NOMO-1 treated with dmso at 0.1 percent for 144 hours (cell line): ENCODE results near the gene RPS6KA2.

Experiments used
- DNase-seq: peaks from one replicate; lab custom pipeline; 2025; ENCODE audit not compliant: unreplicated experiment; lab: John Stamatoyannopoulos, UW

The RPS6KA2 gene

DNA sequence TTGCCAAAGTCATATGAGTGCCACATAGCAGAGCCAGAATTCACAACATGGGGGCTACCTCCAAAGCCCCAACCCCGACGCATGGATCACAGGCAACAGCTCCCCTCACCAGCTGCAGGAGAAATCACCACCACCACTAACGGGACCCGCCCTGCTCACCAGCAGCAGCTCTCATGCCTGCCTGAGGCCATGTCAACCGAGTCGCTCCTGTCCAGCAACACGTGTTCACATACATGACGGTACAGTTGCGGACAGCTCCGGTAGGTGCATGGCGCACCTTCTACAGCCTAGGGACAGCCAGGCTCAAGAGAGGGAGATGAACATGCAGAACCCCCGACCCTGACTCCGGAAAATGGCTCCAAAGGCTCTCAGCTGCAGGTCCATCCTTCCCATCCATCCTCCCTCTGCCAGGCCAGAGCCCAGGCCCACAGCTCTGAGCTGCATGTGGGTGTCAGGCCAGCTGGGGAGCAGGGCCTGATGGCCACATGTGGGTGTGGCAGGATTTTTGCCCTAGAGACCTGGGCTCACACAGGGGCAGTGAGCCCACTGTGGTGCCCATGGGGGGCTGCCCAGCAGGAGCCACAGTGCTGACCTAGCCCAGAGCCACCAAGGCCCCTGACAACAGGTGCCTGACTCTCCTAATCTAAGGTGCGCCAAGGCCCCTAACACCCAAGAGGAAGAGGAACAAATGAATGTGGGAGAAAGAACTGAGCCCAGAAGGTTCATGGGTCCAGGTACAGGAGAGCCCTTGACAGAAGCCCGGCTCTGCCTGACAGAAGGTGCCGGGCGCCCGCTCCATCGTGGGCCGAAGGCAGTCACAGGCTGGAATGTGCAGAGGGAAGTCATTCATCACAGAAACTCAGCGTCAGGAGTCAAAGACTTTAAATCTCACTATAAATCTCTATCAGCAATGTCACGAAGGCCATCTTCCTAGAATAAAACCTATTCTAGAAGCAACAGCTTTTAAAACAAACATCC, 10.5 kb downstream of the RPS6KA2 start:
- no peak for DNase-seq

DNA sequence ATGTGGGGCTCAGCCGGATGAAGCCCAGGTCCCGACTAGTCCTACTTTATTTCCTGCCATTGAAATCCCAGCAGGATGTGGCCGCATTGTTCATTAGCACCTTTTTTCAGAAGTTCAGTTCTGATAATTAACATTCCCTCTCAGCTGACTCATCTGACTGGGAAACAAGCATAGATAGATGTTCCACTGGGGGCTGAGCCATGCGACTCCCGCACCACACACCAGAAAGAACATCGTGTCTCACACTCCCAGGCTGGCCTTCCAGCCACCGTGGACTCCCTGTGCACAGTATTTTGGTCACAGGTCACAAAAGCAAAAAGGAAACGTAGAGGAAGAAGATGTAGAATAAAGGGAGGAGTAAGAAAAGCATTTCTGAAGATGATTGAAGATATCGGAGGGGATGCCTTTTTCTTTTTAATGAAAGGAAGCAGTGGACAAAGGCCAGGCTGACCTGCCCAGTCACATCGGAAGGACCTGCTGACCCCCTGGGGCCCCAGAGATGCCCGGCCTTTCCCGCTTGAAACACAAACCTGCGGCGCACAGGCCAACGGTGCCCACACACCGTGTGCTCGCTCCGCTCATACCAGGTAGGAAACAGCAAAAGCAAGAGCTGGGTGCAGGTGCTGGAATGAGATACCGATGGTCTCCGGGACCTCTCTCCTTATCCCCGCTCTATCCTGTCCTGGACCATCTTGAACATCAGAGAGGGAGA, 11.8 kb downstream of the RPS6KA2 start:
- DNase-seq, result no peak

DNA sequence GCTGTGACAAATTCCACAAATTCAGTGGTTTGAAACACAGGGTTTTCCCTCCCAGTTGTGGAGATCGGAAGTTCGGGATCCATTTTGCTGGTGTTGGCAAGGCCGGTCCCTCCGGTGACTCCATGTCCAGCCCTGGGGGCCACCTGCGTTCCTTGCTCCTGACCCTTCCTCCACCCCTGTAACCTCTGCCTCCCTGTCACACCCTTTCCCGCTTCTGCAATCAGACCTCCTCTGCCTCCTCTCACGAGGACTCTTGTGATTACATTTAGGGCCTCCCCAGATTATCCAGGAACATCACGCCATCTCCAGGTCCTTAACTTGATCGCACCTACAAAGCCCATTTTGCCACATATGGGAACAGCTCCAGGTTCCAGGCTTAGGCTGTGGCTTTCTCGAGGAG, 12.5 kb downstream of the RPS6KA2 start:
- DNase-seq, result no peak

DNA sequence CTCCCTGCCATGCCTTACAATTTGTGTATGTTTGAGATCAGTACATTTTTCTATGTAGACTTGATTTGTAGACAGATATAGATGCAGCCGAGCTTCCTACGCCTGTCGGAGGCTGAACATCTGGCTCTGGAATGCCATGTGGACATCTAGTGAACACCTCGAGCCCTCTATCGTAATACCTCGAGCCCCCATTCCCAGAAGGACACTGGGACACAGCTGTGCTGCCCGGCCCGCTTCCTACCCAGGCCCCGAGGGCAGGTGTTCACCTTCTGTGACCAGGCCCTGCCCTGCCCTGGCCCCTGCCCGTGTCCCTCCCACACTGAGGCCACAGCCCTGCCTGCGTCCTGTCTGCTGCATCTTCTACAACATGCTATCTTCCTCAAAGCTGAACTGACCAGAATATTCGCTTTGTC, 12.9 kb downstream of the RPS6KA2 start:
- DNase-seq, result no peak

DNA sequence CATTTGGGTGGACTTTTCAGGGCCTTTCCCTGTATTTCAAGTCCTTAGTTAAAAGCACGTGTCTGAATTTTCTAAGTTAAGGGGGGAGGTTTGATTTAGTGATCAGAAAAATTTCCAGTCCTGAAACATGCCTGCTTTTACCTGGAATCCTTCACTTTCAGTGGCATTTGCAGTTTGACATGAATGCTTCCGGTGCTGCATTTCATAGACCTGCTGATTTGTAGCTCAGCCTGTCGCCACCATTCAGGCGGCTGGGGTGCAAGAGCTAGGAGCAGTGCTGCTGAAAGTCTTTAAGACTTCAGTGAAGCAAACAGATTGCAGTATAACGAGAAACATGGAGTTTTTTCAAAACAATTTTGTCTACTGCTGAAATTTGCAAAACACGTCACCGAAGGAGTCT, 14.0 kb downstream of the RPS6KA2 start:
- no peak for DNase-seq

- DNase-seq, result no peak
Observed at GRCh38 chr6:166612471-166612881, 14.6 kb downstream of the RPS6KA2 start.

DNA sequence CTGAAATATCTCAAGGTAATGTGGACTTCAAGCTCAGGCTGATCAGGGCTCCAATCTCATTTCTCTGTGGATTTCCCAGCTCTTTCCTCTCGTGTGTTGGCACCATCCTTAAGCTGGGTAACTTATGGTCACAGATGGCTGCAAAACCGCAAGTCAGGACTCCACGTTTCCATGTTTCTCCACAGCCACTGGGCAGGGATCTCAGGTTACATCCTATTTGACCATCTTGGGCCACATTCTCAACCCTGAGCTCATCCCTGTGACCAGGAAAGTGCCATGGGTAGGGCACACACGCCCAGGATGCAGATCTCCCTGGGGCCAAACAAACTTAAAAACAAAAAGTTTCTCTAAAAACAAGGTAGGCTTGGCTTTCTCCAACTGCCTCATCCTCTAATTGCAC, 15.4 kb downstream of the RPS6KA2 start:
- DNase-seq, result no peak

DNA sequence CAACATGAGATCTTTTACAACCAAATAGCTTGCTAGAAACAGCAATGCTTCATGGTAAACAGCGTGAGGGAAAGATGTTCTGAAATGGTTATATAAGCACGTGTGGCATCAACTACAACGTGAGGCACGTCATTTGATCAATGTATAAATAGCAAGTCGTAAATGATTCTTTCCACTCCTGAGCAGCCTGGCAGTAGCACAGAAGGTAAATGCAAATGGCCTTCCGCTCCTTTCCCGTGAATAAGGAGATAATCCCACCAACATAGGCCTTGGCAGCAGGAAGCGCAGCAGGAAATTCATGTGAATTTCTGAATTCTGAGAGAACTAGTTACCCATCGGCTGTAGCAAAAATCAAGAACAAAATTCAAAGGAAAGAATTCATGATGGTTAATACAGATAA, 17.0 kb downstream of the RPS6KA2 start:
- no peak for DNase-seq

DNA sequence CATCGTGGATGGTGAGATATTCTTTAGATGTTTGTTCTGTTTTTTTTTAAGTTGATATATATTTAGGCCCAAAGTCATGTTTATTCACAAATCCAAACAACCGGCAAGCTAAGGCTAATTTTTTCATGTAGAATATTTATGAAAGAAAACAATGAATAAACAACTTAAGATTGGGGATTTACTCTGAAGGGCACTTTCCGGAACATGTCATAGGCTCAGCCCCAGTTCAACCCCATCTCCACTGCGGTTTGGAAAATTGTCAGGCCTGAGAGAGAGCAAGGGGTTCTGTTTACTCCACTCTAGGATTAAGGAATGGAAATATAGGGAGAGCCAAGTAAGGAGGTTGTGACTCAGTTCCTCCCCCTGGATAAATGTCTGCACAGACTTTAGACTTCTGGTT, 18.3 kb downstream of the RPS6KA2 start:
- DNase-seq, result no peak

DNA sequence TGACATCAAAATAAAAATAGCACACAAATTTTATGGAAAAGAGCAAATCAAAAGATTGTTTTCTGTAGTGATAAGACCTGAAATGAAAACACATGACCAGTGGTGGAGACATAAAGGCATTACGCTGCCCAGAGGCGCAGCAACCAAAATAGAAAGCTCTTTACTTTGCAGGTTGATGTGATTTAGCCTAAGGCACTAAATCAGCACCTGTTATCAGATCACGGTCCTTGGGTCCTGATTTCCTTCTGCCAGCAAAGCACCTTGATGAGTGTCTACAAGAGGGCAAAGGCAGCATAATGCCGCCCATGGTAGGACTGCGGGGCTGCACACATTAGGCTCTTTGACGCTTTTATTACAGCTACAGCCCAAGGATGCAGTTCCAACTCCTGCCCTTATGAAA, 21.3 kb downstream of the RPS6KA2 start:
- no peak for DNase-seq

GRCh38 chr6:166604911-166605310, 22.1 kb downstream of the RPS6KA2 start:
- DNase-seq, result no peak

- no peak for DNase-seq
Observed at GRCh38 chr6:166604328-166604727, 22.7 kb downstream of the RPS6KA2 start.

DNA sequence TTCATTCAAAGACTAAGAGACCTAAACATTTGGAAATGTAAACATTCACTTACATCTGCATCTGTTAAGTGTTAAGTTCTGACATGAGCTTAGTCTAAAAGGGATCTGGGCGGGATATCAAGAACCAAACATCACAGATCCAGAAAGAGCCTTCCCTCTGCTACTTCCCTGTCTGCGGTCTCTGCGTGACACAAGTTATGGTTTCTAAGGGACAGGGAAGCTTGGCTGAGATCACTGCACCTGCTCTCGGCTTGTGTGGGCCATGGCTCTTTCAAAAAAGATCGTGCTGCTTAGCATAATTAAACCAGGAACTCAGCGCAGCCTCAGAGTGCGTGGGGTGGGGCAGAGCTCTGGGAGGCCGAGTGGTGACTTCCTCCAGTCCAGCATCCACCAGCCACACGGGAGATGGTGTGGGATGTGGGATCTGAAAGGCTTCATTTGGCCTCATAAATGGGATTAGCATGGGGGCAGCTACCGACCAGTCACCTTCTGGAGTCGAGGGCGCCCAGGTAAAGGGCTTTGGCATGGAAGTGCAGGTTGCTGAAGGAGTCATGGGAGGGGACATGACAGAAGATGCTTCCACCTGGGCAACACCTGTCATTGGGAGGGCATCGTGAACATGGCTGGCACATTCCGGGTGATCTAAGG, 23.9 kb downstream of the RPS6KA2 start:
- DNase-seq, result no peak

DNA sequence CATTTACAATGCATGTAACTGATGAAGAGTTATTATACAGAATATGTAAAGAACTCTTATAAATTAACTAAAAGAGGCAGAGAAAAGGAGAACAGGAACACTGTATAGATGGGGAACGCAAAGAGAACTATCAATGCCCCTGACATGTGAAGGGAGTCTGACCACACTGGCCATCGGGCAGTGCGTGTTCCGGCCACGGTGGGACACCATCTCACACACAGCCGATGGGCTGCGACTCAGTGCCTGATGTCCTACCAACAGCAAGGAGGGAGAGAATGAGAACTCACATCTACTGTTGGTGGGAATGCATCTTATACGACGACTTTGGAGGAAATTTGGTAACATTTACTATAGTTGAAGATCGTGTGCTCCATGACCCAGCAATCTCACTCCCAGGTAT, 25.1 kb downstream of the RPS6KA2 start:
- no peak for DNase-seq

- no peak for DNase-seq
Observed at GRCh38 chr6:166600931-166601330, 26.1 kb downstream of the RPS6KA2 start.

DNA sequence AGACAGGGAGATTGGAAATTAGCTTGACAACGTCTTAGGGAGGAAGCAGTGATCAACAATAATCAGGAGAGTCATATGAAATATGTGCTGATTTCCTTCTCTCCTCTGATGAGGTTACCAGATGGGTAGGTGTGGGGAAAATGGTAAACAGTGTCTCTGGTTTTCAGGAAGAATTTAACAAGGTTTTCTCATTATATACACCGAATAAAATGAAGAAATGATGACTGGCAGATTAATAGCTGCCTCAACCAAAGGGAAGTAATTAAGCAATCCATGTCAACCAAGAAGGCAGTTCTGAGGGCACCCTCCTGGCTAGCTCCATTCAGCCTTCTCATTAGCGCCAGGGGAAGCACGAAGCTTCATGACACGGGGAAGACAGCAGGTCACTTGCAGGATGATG, 27.8 kb downstream of the RPS6KA2 start:
- peak; percentile 63 for DNase-seq

DNA sequence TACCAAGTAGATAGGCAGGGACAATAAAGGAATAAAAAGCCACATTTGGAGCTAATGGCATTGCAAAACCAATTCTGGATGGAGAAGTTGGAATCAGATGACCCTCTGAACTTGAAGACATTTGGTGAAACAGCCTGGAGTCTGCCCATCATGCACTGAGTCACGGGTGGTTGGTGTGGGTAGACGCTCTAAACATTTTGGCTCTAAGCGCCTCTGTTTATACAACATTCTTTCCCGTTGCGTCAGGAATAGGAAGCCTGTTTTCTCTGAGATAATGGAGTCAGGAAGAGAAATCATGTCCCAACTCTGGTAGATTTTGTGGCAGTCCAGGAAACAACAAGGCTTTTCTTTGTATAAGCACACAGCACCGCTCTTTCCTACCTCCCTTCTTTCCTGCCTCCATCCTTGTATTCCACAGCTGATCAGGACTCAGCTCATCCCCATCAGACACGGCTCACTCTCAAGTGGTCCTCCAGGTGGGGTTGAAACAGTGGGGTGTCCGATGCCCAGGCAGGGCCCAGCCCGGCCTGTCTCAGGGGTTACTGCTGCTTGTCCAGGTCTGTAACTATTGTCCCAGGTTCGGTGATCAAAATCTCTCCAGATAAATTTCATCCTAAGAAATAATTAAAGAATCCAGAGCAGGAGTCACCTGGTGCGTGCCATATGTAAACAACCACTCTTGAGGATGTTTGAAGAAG, 28.5 kb downstream of the RPS6KA2 start:
- DNase-seq, result no peak

- DNase-seq, result no peak
Observed at GRCh38 chr6:166597711-166598440, 29.2 kb downstream of the RPS6KA2 start.

GRCh38 chr6:166596776-166597507, 30.1 kb downstream of the RPS6KA2 start:
- DNase-seq, result no peak

DNA sequence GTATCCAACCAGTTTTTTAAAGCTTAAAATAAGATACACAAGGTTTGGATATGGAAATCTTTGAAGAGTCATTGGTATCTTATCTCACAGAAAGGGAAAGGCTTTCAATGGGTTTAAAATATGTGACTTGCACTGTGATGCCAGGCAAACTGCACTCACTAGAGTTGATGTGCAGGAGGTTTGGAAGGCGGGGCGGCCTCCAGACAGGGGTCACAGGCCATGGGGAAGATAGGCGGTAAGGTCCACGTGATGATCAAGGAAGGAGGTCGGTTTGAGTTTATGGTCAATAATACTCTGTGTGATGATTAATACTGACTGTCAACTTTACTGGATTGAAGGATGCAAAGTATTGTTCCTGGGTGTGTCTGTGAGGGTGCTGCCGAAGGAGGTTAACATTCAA, 31.1 kb downstream of the RPS6KA2 start:
- no peak for DNase-seq
